Measurements from ENCODE around the gene C10orf62. TPM values are rescaled to one million over a fixed set of nuclear protein-coding genes. Genes with fewer than 3 reads are reported as not detected.

The C10orf62 gene
- total and polyA plus RNA-seq, 2 experiments from 2014 or later: not detected

- TF ChIP-seq EZH2phosphoT487 (IDR thresholded peaks at IDR 0.05; ENCODE audit: unreplicated experiment) (no peak), EZH2 (IDR thresholded peaks at IDR 0.05; ENCODE audit: low read depth, unreplicated experiment) (no peak), ZNF331 (CRISPR knock-in tag; IDR thresholded peaks at IDR 0.05; ENCODE audit: low read depth) (no peak), POLR2AphosphoS5 (IDR thresholded peaks at IDR 0.05; ENCODE audit: low read depth) (no peak), REST (IDR thresholded peaks at IDR 0.05; ENCODE audit: unreplicated experiment) (no peak), JUNB (IDR thresholded peaks at IDR 0.05; ENCODE audit: unreplicated experiment) (no peak), ETS1 (IDR thresholded peaks at IDR 0.05) (no peak), CREB1 (CRISPR knock-in tag; IDR thresholded peaks at IDR 0.05; ENCODE audit: low read depth) (no peak)
Observed at GRCh38 chr10:97590748-97591495, 1.4 kb downstream of the C10orf62 start (continued).

GRCh38 chr10:97593421-97593820 is 3.9 kb downstream of the C10orf62 start:
- DNase-seq (ENCODE audit: low spot score) (no peak), ATAC-seq (no peak)
- Histone ChIP-seq H3K27ac (ENCODE audit: low read depth) (no peak overlapping the region), H3F3A (replicated peaks; ENCODE audit: low read depth) (no peaks in the 10 kb centered on the region), H3K4me1 (ENCODE audit: insufficient read depth) (no peaks in the 10 kb centered on the region), H3K79me2 (replicated peaks; ENCODE audit: insufficient read depth) (no peaks in the 10 kb centered on the region), H2AFZ (no peak overlapping the region), H3K9me2 (ENCODE audit: insufficient read depth) (0 out of 2 replicates have a peak, but pooled peaks cover 3% of the 10 kb centered on the region), H3K4me2 (no peak overlapping the region), H3K36me3 (ENCODE audit: insufficient read depth) (no peaks in the 10 kb centered on the region), H3K27me3 (ENCODE audit: insufficient read depth) (no peaks in the 10 kb centered on the region), H4K20me1 (replicated peaks; ENCODE audit: insufficient read depth) (no peaks in the 10 kb centered on the region), H3K4me3 (no peak overlapping the region)
- no peak for TF ChIP-seq CTCF (conservative IDR thresholded peaks at IDR 0.05; ENCODE audit: low read depth in 2 of 2)
- no peak for TF ChIP-seq NANOG (IDR thresholded peaks at IDR 0.05; ENCODE audit: borderline replicate concordance)
- no peak for TF ChIP-seq EZH2 (IDR thresholded peaks at IDR 0.05; ENCODE audit: low read depth, unreplicated experiment)
- Mint-ChIP-seq H3K27me3 (ENCODE audit: insufficient read depth, low read depth, poor library complexity) (peaks cover 9% of the 10 kb centered on the region), H3K36me3 (ENCODE audit: low read depth) (no peaks in the 10 kb centered on the region), H3K4me1 (no peaks in the 10 kb centered on the region), H3K4me3 (no peak overlapping the region), H3K9me3 (no peaks in the 10 kb centered on the region), H3K27ac (no peak overlapping the region)
